GM18909 (cell line): ENCODE data around the gene KAT6B.
"Not testable (repeated sequence)": the region's sequence is repeated elsewhere in the genome, so short reads cannot be mapped to it uniquely, and the experiment has no call there.

Source experiments
- ATAC-seq: cut with Tn5 transposase; IDR thresholded peaks from one replicate; pipeline ENCODE4 v1.9.1; 2021; ENCODE audit warnings: mild to moderate bottlenecking; ENCODE audit not compliant: unreplicated experiment, poor library complexity

KAT6B gene

GRCh38 chr10:74883428-74883827, 57.0 kb downstream of the KAT6B start:
- ATAC-seq = no peak

- ATAC-seq = no peak
Measured at GRCh38 chr10:74887614-74888284, 61.3 kb downstream of the KAT6B start.

- no peak for ATAC-seq
Measured at GRCh38 chr10:74888962-74889661, 62.7 kb downstream of the KAT6B start.

GRCh38 chr10:74889662-74889998, 63.2 kb downstream of the KAT6B start:
- no peak for ATAC-seq

- no peak for ATAC-seq
Measured at GRCh38 chr10:74890460-74890859, 64.1 kb downstream of the KAT6B start.

- no peak for ATAC-seq
Measured at GRCh38 chr10:74891053-74891452, 64.7 kb downstream of the KAT6B start.

GRCh38 chr10:74892839-74893238, 66.4 kb downstream of the KAT6B start:
- no peak for ATAC-seq

GRCh38 chr10:74893329-74893728, 66.9 kb downstream of the KAT6B start:
- ATAC-seq = not testable (repeated sequence)

GRCh38 chr10:74896788-74897527, 70.6 kb downstream of the KAT6B start:
- ATAC-seq = no peak

GRCh38 chr10:74898201-74898976, 72.0 kb downstream of the KAT6B start:
- ATAC-seq = peak; percentile 71

- peak; percentile 75 for ATAC-seq
Measured at GRCh38 chr10:74900297-74900696, 73.9 kb downstream of the KAT6B start.

GRCh38 chr10:74901301-74901700, 74.9 kb downstream of the KAT6B start:
- ATAC-seq = no peak

GRCh38 chr10:74901867-74902450, 75.6 kb downstream of the KAT6B start:
- no peak for ATAC-seq

- ATAC-seq = no peak
Measured at GRCh38 chr10:74903491-74903890, 77.1 kb downstream of the KAT6B start.

- ATAC-seq = no peak
Measured at GRCh38 chr10:74906611-74907198, 80.3 kb downstream of the KAT6B start.

- no peak for ATAC-seq
Measured at GRCh38 chr10:74909670-74910069, 83.3 kb downstream of the KAT6B start.

- no peak for ATAC-seq
Measured at GRCh38 chr10:74910241-74910975, 84.0 kb downstream of the KAT6B start.

GRCh38 chr10:74910976-74911350, 84.6 kb downstream of the KAT6B start:
- no peak for ATAC-seq

- no peak for ATAC-seq
Measured at GRCh38 chr10:74912182-74912581, 85.8 kb downstream of the KAT6B start.
